A549 (cell line): ENCODE results near the gene PIK3CA.
"Not testable (repeated sequence)": the region's sequence is repeated elsewhere in the genome, so short reads cannot be mapped to it uniquely, and the experiment has no call there.

Experiments
- CHD4 ChIP-seq: fragments of 200-600 bp; sonication (generic); IDR thresholded peaks from 2 replicates; pipeline ENCODE4 v1.6.1; 2016; ENCODE audit warnings: antibody characterized with exemption, mild to moderate bottlenecking, borderline replicate concordance
- CTCF ChIP-seq: fragments of >200 bp; sonication (Bioruptor Twin); formaldehyde crosslinking; IDR thresholded peaks from 3 replicates; pipeline ENCODE4 v1.5.1; 2016
- EP300 ChIP-seq, 2 experiments: fragments of >200 bp; sonication (Bioruptor Twin); formaldehyde crosslinking; IDR thresholded peaks; 2 replicates in 1 of 2; 3 replicates in 1 of 2; pipeline ENCODE4 v1.6.1; 2016 to 2017
- KDM5A ChIP-seq: fragments of 200-600 bp; sonication (generic); IDR thresholded peaks from 2 replicates; pipeline ENCODE4 v1.6.1; 2016; ENCODE audit warnings: antibody characterized with exemption, mild to moderate bottlenecking
- NR3C1 ChIP-seq: fragments of >200 bp; sonication (Bioruptor Twin); formaldehyde crosslinking; IDR thresholded peaks from 3 replicates; pipeline ENCODE4 v1.6.1; 2017

GRCh38 chr3:179218213-179218612, 70.1 kb downstream of the PIK3CA start:
- not testable (repeated sequence) for TF ChIP-seq CHD4; CTCF; KDM5A; NR3C1; EP300 (IDR thresholded peaks at IDR 0.05)
